K562 (cell line): ENCODE measurements around the gene BAIAP3. TPM values are rescaled to one million over a fixed set of nuclear protein-coding genes. Genes with fewer than 3 reads are reported as not detected.

ENCODE experiments used
- ASH1L ChIP-seq: fragments of 450-650 bp; IDR thresholded peaks from 2 replicates; pipeline ENCODE4 v1.6.1; 2018; ENCODE audit warnings: borderline replicate concordance, mild to moderate bottlenecking, low read depth; ENCODE audit not compliant: partially characterized antibody
- COPS2 ChIP-seq: fragments of 450-650 bp; conservative IDR thresholded peaks from 2 replicates; pipeline ENCODE4 v1.6.1; 2016; ENCODE audit warnings: mild to moderate bottlenecking, moderate library complexity
- KDM2B ChIP-seq: fragments of 250-450 bp; sonication (Bioruptor Pico); IDR thresholded peaks from 2 replicates; pipeline ENCODE4 v1.8.0; 2021; ENCODE audit warnings: mild to moderate bottlenecking, moderate library complexity
- LCOR ChIP-seq: sonication (generic); formaldehyde crosslinking; IDR thresholded peaks from 2 replicates; pipeline ENCODE4 v1.8.0; 2022; ENCODE audit warnings: mild to moderate bottlenecking, missing genetic modification reagents
- NFATC3 ChIP-seq: fragments of 450-650 bp; IDR thresholded peaks from 2 replicates; pipeline ENCODE4 v1.6.1; 2017; ENCODE audit warnings: mild to moderate bottlenecking
- PHF8 ChIP-seq: fragments of 200-600 bp; sonication (generic); IDR thresholded peaks from 2 replicates; pipeline ENCODE4 v1.6.1; 2012; ENCODE audit warnings: mixed run types, mild to moderate bottlenecking, inconsistent platforms, low read length, moderate library complexity, borderline replicate concordance
- POLR2B ChIP-seq: fragments of 450-650 bp; IDR thresholded peaks from 2 replicates; pipeline ENCODE4 v1.6.1; 2018; ENCODE audit warnings: low read depth; ENCODE audit not compliant: partially characterized antibody
- PRMT5 ChIP-seq: sonication (generic); formaldehyde crosslinking; IDR thresholded peaks from 2 replicates; pipeline ENCODE4 v1.5.0; 2020; ENCODE audit warnings: missing genetic modification reagents
- RBM39 ChIP-seq: fragments of 200-400 bp; formaldehyde crosslinking; optimal IDR thresholded peaks from 2 replicates; pipeline ENCODE3; 2018; ENCODE audit warnings: low read depth, low read length
- SMC3 ChIP-seq: conservative IDR thresholded peaks from 2 replicates; pipeline ENCODE4 v1.6.1; 2011; ENCODE audit warnings: low read depth, low read length, improper control_type of control experiment; ENCODE audit not compliant: insufficient read depth
- TAF7 ChIP-seq: fragments of 450-650 bp; IDR thresholded peaks from 2 replicates; pipeline ENCODE4 v1.6.1; 2016; ENCODE audit warnings: missing genetic modification characterization, missing compliant biosample characterization
- ZBTB17 ChIP-seq: fragments of 450-650 bp; formaldehyde crosslinking; IDR thresholded peaks from 2 replicates; pipeline ENCODE4 v1.4.0; 2020; ENCODE audit warnings: mild to moderate bottlenecking
- ZFPM2 ChIP-seq: fragments of 250-450 bp; sonication (Bioruptor Pico); IDR thresholded peaks from 2 replicates; pipeline ENCODE4 v1.5.1; 2022; ENCODE audit warnings: mild to moderate bottlenecking
- ZNF121 ChIP-seq: sonication (generic); formaldehyde crosslinking; conservative IDR thresholded peaks from 2 replicates; pipeline ENCODE4 v1.8.0; 2022; ENCODE audit warnings: missing genetic modification reagents
- ZNF184 ChIP-seq: sonication (generic); formaldehyde crosslinking; IDR thresholded peaks from 2 replicates; pipeline ENCODE4 v1.5.0; 2020; ENCODE audit warnings: missing genetic modification reagents
- ZNF274 ChIP-seq: IDR thresholded peaks from 2 replicates; pipeline ENCODE4 v1.6.1; 2011; ENCODE audit warnings: low read depth, mild to moderate bottlenecking, low read length, moderate library complexity, borderline replicate concordance
- ZNF445 ChIP-seq: fragments of 250-450 bp; sonication (Bioruptor Pico); IDR thresholded peaks from 2 replicates; pipeline ENCODE4 v1.4.0; 2020; ENCODE audit warnings: low read depth, mild to moderate bottlenecking, moderate library complexity
- ZNF696 ChIP-seq: fragments of 250-450 bp; sonication (Bioruptor Pico); conservative IDR thresholded peaks from 2 replicates; pipeline ENCODE4 v1.4.0; 2020; ENCODE audit warnings: mild to moderate bottlenecking, moderate library complexity
- polyA plus RNA-seq, 8 experiments: library from polyadenylated mRNA; depleted of rRNA in 4 of 8; stranded (reverse) in 5 of 8; unstranded in 3 of 8; fragments of >200 nt; fragmentation: Nextera tagmentation in 2 of 8; fragmentation: Illumina TruSeq in 1 of 8; extraction: Ambion mirVana in 2 of 8; extraction: Trizol in 1 of 8; gene quantifications; 2 replicates each; pipeline versions ENCODE4 v1.2.1 to v1.2.3, GENCODE V29; 2011 to 2014; ENCODE audit warnings: inconsistent platforms in 1 of 8, missing spikeins in 1 of 8
- total RNA-seq, 7 experiments: library from RNA; depleted of rRNA in 6 of 7; stranded (reverse); fragments of >200 nt in 6 of 7; fragmentation: Illumina TruSeq in 2 of 7; extraction: Trizol in 2 of 7; gene quantifications; 2 replicates each; pipeline versions ENCODE4 v1.2.1 to v1.2.3, GENCODE V29; 2011 to 2021; ENCODE audit warnings: low replicate concordance in 1 of 7
- TF ChIP-seq, protein P1 (sequence below): IDR thresholded peaks from 3 replicates; pipeline ENCODE4 v1.6.1; 2011; ENCODE audit warnings: borderline replicate concordance, mild to moderate bottlenecking, moderate library complexity; ENCODE audit not compliant: insufficient read length; ENCODE audit errors: extremely low read depth

Gene BAIAP3
- total and polyA plus RNA-seq, 9 of the 15 experiments (the other 6 are each of a cell fraction or from before 2014, with no cell fraction given): 0.03 to 4.5 (median 0.57) TPM; not detected in 1

DNA sequence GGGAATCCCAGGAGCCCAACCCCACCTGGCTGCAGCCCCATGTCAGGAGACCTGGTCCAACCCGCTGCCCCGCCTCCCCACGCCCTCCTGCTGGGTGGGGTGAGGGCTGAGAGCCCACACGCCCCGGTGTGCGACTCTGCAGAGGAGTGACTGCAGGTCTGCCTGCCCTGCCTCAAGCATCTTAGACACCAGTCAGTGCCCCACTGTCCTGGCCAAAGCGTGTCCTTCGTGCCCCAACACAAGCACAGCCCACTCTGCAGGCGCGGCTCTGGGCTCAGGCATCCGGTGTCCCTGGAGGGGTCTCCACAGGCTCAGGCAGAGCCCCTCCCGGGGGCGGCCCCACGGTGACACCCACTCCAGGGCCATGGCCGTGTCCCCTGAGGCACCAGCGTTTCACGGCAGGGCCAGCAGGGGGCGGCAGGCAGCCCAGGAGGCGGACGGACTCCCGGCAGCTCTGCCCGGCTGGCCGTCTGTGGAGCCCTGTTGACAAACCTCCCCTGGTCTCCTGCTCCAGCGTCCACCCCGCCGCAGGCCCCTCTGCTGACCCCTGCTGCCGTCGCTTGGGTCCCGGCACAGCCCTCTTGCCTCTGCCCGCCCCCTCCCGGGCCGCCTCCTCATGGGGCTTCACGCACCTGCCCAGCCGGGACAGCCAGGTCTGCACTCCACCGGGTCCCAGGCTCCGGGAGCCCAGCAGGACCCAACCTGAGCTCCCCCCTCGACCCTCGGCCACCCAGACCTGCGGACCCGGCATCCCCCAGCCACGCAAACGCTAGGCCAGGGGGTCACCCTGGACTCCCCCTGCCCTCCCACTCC lies 32.6 kb upstream of the BAIAP3 start (continued):
- TF ChIP-seq ZNF184 (CRISPR knock-in tag) (no peak), PHF8 (peak; percentile 45; the same call in 1 of the 2 replicates), ZFPM2 (CRISPR knock-in tag) (no peak), TAF7 (tag) (no peak), POLR2B (no peak), ZNF445 (CRISPR knock-in tag) (no peak), ZNF274 (no peak), ASH1L (no peak), PRMT5 (CRISPR knock-in tag) (no peak), ZNF696 (no peak), RBM39 (no peak), KDM2B (CRISPR knock-in tag) (no peak), SMC3 (peak; percentile 40), ZNF121 (no peak), ZBTB17 (CRISPR knock-in tag) (no peak), COPS2 (no peak), LCOR (no peak), NFATC3 (no peak)
- TF ChIP-seq, protein P1, sequence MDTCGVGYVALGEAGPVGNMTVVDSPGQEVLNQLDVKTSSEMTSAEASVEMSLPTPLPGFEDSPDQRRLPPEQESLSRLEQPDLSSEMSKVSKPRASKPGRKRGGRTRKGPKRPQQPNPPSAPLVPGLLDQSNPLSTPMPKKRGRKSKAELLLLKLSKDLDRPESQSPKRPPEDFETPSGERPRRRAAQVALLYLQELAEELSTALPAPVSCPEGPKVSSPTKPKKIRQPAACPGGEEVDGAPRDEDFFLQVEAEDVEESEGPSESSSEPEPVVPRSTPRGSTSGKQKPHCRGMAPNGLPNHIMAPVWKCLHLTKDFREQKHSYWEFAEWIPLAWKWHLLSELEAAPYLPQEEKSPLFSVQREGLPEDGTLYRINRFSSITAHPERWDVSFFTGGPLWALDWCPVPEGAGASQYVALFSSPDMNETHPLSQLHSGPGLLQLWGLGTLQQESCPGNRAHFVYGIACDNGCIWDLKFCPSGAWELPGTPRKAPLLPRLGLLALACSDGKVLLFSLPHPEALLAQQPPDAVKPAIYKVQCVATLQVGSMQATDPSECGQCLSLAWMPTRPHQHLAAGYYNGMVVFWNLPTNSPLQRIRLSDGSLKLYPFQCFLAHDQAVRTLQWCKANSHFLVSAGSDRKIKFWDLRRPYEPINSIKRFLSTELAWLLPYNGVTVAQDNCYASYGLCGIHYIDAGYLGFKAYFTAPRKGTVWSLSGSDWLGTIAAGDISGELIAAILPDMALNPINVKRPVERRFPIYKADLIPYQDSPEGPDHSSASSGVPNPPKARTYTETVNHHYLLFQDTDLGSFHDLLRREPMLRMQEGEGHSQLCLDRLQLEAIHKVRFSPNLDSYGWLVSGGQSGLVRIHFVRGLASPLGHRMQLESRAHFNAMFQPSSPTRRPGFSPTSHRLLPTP: no peak
- TF ChIP-seq, all 486 proteins: peak for 49
